Stomach (tissue), 4 donors: Measurements from ENCODE around the gene EIF2A.

Experiments used
- CTCF ChIP-seq, 7 experiments: fragments of 450-650 bp in 4 of 7; fragments of 200-600 bp in 3 of 7; sonication (generic) in 3 of 7; IDR thresholded peaks; one replicate each; pipeline ENCODE4 v1.5.1; 2016 to 2019; ENCODE audit warnings: antibody characterized with exemption in 7 of 7, control low read depth in 2 of 7, mild to moderate bottlenecking in 1 of 7
- POLR2A ChIP-seq, 4 donors: fragments of 450-650 bp; IDR thresholded peaks; one replicate each; pipeline ENCODE4 v1.6.1; 2016; ENCODE audit warnings: antibody characterized with exemption in 4 of 4, control low read depth in 2 of 4, mild to moderate bottlenecking in 1 of 4, moderate library complexity in 1 of 4
- POLR2AphosphoS5 ChIP-seq, 3 donors: sonication (generic); formaldehyde crosslinking; IDR thresholded peaks; one replicate each; pipeline ENCODE4 v1.6.1; 2016; ENCODE audit warnings: antibody characterized with exemption in 3 of 3

DNA sequence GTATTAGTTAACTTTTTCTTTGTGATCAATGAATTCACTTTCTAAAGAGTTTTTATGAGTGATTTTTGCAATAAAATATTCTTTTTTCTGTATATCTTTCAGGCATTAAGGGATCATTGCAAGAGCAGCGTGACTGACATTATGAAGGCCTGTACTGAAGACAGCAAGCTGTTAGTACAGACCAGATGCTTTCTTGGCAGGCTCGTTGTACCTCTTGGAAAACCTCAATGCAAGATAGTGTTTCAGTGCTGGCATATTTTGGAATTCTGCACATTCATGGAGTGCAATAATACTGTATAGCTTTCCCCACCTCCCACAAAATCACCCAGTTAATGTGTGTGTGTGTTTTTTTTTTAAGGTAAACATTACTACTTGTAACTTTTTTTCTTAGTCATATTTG lies 81.0 kb downstream of the EIF2A start:
- TF ChIP-seq CTCF (IDR thresholded peaks at IDR 0.05): no peak
- TF ChIP-seq POLR2A (IDR thresholded peaks at IDR 0.05): no peak
- no peak for TF ChIP-seq POLR2AphosphoS5 (IDR thresholded peaks at IDR 0.05)
